GM18909 (cell line): Measurements from ENCODE around the gene KIRREL3.

Source experiments
- ATAC-seq: cut with Tn5 transposase; IDR thresholded peaks from one replicate; pipeline ENCODE4 v1.9.1; 2021; ENCODE audit warnings: mild to moderate bottlenecking; ENCODE audit not compliant: unreplicated experiment, poor library complexity

Gene KIRREL3

GRCh38 chr11:126510621-126511370 is 489.8 kb downstream of the KIRREL3 start:
- ATAC-seq: no peak

DNA sequence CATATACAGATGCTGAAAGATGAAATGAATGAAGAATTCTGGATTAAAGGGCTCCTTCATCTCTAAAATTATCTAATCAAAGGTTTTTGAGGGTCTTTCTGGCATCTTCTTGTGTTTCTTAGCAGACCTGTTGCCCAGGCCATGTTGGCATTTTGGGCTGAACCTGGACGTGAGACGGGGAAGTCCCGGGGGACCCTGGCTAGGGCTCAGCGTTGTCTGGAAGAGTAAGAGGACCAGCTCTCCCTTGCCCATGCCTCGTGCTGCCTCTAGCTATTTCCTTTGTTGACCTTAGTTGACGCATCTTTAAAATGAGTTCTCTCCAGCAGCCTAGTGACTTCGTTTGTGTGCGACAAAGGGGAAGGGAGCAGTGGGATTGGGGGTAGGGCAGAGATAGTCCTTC is 492.9 kb downstream of the KIRREL3 start:
- ATAC-seq: no peak

DNA sequence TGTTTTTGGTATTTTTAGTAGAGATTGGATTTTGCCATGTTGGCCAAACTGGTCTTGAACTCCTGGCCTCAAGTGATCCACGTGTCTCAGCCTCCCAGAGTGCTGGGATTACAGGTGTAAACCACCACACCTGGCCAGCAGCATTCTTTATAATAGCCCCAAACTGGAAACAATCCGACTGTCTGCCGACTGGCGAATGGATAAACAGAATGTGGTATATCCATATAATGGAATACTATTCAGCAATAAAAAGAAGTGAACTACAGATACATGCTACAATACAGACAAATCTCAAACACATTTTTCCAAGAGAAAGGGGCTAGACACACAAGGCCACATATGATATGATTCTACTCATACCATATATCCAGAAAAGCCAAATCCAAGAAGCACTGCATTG is 493.8 kb downstream of the KIRREL3 start:
- no peak for ATAC-seq

DNA sequence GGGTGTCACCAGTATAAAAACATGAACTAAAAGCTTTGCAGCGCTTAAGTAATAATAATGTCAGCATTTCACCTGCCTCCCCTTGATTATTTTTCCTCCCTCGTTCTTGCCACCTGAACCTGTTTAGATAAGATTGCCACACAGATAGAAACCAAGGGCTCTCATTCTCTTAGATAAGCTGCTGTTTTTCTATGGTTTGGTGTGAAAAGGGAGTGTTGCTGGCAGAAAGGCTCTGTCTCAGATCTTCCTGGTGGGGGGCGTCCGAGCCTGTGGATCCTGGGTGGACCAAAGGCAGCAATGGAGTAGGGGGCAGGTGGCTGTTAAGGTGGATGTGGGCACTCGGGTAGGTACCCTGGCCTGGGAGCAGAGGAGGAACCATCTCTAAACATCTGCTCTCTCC is 497.6 kb downstream of the KIRREL3 start:
- ATAC-seq: no peak

GRCh38 chr11:126502159-126502558 is 498.4 kb downstream of the KIRREL3 start:
- no peak for ATAC-seq

DNA sequence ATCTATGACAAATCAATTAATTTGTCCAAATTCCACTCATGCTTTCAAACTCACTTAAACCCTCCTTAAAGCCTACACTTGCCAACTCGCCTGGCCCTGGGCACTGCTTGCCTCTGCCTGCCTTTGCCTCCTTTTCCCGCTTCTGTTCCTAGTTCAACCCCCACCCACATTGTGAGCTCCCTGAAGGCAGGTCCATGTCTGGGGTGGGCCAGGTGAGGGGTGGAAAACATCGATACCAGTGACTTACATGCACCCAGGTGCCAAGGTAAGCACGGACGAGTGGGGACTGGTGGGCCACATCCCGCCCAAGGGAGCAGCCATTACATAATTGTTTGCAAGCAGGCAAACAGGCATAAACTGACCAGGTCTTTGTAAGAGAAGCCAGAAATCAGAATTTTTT is 498.9 kb downstream of the KIRREL3 start:
- no peak for ATAC-seq

DNA sequence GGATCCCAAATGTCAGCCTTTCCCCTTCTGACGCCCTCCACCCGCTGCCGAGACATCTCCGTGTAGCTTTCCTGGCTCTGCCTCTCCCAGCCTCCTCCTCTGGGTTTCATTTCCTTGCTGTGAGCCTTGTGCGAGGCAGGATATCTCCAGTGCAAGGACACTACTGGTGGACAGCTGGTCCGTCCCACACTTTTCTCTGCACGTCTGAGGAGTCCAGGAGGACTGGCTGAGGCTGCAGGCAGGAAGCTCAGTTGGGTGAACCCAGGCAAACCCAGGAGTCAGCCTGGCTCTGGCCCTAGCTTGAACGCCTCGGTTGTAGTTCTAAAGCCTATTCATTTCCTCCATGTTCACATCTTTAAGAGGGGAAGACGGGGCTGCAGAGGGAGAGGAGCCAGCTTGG is 499.6 kb downstream of the KIRREL3 start:
- no peak for ATAC-seq

DNA sequence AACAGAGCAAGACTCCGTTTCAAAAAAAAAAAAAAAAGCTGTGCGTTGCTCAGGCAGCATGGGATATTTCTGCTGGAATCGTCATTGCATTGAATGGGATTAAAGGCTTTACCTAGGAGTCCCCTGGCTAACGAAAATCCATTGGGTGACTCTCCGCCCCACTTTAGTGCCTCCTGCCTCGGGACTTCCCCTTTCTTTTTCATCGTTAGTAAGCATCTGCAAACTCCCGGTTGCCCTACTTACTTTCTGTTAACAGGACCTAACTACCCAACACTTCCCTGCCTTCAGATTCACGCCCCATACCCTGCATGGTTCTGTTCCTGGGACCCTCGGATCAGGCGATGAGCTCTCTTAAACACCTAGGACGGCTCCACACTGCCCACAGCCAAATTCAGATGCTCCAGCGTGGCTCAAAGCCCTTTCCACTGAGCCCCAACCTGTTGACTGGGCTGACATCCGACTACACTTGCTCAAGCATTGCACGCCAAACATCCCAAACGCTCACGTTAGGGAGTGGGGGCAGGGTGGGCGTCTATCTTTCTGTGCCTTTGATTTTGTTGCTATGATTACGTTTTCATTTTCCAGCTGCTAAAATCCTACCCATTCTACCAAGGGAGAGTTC is 501.3 kb downstream of the KIRREL3 start:
- no peak for ATAC-seq

DNA sequence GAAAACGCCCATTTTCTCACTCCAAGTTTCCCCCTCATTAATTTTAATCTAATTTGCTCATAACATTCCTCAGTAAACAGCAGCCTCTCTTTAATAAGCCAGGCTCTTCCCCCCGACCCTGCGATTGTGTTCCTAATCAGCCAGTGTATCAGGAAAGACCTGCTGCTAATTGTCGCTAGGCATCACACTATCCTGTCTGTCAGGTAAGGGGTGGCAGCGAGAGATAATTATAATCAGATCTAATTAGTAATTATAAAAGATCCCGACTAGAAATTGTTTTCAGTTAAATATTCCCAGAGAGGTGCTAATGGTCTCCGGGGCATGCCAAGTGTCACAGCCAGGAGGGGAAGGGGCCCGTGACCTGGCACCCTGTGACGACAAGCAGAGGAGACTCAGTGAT is 502.3 kb downstream of the KIRREL3 start:
- ATAC-seq: no peak

- ATAC-seq: no peak
Measured at GRCh38 chr11:126497581-126498122, 502.9 kb downstream of the KIRREL3 start.

GRCh38 chr11:126496576-126497337 is 503.8 kb downstream of the KIRREL3 start:
- ATAC-seq: no peak

- no peak for ATAC-seq
Measured at GRCh38 chr11:126495281-126496220, 505.0 kb downstream of the KIRREL3 start.

- no peak for ATAC-seq
Measured at GRCh38 chr11:126494831-126495230, 505.7 kb downstream of the KIRREL3 start.

DNA sequence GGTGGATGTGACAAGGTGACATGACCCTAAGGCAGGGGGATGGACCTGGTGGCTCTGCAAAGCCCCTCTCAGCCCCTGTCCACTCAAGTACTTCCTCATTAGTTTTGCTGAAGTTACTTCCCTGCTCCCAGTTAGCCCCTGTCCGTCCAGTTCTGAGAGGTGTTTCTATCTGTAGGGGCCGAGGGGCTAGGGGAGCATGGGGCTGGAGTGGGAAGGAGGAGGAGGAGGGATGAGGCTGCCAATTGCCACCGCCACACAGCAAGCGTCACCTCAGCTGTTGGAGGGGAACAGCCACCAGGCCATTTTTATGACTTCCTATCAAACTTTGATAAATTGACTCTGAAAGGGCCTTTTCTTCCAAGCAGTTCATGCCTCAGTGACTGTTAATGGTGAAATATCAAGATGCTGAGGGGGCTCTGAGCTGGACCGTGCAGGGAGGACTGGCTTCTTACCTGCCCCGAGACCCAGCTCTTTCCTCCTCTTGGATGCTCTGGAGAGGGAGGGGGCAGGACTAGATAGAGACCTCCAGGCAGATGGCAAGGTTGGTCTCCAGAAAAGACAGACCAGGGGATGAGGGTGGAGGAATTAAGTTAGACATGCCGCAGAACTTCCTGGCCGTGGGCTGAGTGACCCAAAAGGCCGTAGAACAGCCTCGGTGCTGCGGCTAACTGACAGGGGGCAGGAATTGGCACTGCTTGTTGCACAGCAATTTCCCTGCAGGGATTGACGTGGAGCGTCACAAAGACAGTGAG is 508.1 kb downstream of the KIRREL3 start:
- ATAC-seq: no peak

DNA sequence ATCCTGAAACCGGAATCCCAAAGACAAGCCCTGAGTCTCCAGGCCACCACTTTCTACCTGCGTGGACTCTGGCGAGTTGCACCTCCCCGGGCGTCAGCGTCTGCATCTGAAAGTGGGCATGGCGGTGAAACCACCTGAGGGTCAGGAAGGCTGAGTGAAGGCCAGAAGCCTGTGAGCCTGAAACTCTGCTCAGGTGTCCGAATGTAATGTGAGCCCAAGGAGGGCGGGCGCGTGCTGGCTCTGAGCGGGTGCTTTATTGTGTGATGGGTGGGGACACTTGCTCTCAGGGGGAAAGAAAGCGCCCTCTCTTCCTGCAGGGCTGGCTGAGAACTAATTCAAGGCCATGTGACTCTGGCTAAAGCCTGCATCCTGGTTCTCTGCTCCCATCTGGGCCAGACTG is 509.5 kb downstream of the KIRREL3 start:
- ATAC-seq: no peak

GRCh38 chr11:126489836-126490660 is 510.5 kb downstream of the KIRREL3 start:
- no peak for ATAC-seq

DNA sequence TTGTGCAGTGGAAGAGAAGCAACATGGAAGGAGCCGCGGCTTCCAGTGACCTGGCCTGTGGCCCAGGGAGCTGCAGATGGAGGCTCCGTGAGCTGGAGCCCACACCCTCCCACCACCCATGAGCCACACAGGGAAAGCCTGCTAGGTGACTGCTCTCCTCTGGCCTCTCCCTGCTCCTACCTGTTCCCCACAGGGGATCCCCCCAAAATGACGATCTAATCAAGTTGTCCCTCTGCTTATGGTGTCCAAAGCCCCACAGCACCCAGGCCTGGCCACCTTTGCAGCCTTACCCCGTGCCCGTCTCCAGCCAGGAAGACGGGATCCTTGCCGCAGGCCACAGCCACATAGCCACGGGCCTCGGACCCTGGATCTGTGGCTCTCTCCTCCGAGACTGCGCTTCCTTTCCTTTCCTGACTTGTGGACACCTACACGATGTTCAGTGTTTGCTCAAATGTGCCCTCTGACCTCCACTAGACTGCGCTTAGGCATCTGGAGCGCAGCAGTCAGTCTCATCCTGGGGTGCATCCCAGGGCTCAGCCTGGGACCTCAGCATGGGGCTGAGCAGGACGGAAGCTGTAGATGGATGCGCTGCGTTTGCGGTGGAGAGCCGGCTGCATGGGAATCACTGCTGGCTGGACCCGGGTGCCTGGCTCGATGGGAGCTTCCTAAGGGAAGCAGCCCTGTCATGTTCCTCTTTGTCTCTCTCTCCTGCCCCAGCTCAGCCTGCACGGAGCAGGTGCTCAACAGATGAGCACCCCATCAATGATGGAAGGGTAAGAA is 511.8 kb downstream of the KIRREL3 start:
- no peak for ATAC-seq

GRCh38 chr11:126487711-126488110 is 512.9 kb downstream of the KIRREL3 start:
- no peak for ATAC-seq
